Muscle of leg (tissue), 11 donors: ENCODE data around the gene SNX5. TPM values are rescaled to one million over a fixed set of nuclear protein-coding genes. Genes with fewer than 3 reads are reported as not detected.

Experiments used
- DNase-seq: peaks from one replicate; pipeline ENCODE4 v3.0.0; 2013
- H3K27ac ChIP-seq: one replicate; pipeline ENCODE4 v1.5.1; 2013; ENCODE audit warnings: mild to moderate bottlenecking, low read length, control low read depth
- H3K27me3 ChIP-seq: one replicate; pipeline ENCODE4 v1.6.1; 2013; ENCODE audit warnings: low read length; ENCODE audit not compliant: control insufficient read depth, insufficient read depth
- H3K36me3 ChIP-seq: one replicate; pipeline ENCODE4 v1.6.1; 2013; ENCODE audit warnings: low read length; ENCODE audit not compliant: control insufficient read depth, insufficient read depth
- H3K4me1 ChIP-seq: one replicate; pipeline ENCODE4 v1.6.1; 2013; ENCODE audit warnings: low read length; ENCODE audit not compliant: control insufficient read depth, insufficient read depth
- H3K4me3 ChIP-seq: one replicate; pipeline ENCODE4 v1.5.1; 2013; ENCODE audit warnings: low read length, control low read depth
- H3K9me3 ChIP-seq: replicated peaks from 2 replicates; pipeline ENCODE4 v1.6.1; 2013; ENCODE audit warnings: low read depth, low read length; ENCODE audit not compliant: control insufficient read depth
- WGBS: methylation state at CpG from one replicate; pipeline ENCODE4 v1.1.5; 2013; ENCODE audit warnings: missing lambda C conversion rate; ENCODE audit not compliant: insufficient coverage; 5-methylcytosine and 5-hydroxymethylcytosine counted together
- polyA plus RNA-seq, 8 donors: library from polyadenylated mRNA; unstranded; fragments of 120-200 nt; gene quantifications; one replicate each; pipeline versions ENCODE4 v1.2.1 to v1.2.3, GENCODE V29; 2013; ENCODE audit warnings: inconsistent platforms in 1 of 8, low replicate concordance in 1 of 8; ENCODE audit not compliant: insufficient read length in 8 of 8, insufficient read depth in 1 of 8
- total RNA-seq: library from RNA; stranded (reverse); fragments of 120-200 nt; gene quantifications from one replicate; pipeline ENCODE4 v1.2.4, GENCODE V29; 2013

SNX5 gene
- total and polyA plus RNA-seq, 9 donors = 78.9 to 123 (median 107) TPM

- Histone ChIP-seq H3K4me1 (no peaks in the 10 kb centered on the region), H3K27me3 (no peaks in the 10 kb centered on the region), H3K9me3 (no peaks in the 10 kb centered on the region), H3K27ac (no peak overlapping the region), H3K36me3 (no peaks in the 10 kb centered on the region), H3K4me3 (no peak overlapping the region)
- no peak for DNase-seq
- no CpG with 5 or more reads among the region's 3 CpGs for WGBS
These were observed 64.6 kb downstream of the SNX5 start for GRCh38 chr20:17904027-17904426.

GRCh38 chr20:17902531-17903083 is 66.0 kb downstream of the SNX5 start:
- Histone ChIP-seq H3K4me1 (no peaks in the 10 kb centered on the region), H3K27me3 (no peaks in the 10 kb centered on the region), H3K27ac (no peak overlapping the region), H3K36me3 (no peaks in the 10 kb centered on the region), H3K9me3 (peaks cover 2% of the 10 kb centered on the region), H3K4me3 (no peak overlapping the region)
- no peak for DNase-seq
- WGBS = 72% methylated on average over 3 of the region's 4 CpGs

GRCh38 chr20:17901971-17902370 is 66.6 kb downstream of the SNX5 start:
- no peak overlapping the region for H3K27ac ChIP-seq
- peaks cover 2% of the 10 kb centered on the region for H3K9me3 ChIP-seq
- peaks cover 2% of the 10 kb centered on the region for H3K4me1 ChIP-seq
- H3K27me3 ChIP-seq = no peaks in the 10 kb centered on the region
- WGBS = 51% methylated on average over 4 of the region's 4 CpGs
- H3K36me3 ChIP-seq = no peaks in the 10 kb centered on the region
- no peak for DNase-seq
- H3K4me3 ChIP-seq = no peak overlapping the region

- peak; percentile 85 for DNase-seq
- no peak overlapping the region for H3K27ac ChIP-seq
- H3K4me1 ChIP-seq = peaks cover 22% of the 10 kb centered on the region
- peaks cover 2% of the 10 kb centered on the region for H3K9me3 ChIP-seq
- no peak overlapping the region for H3K4me3 ChIP-seq
- no peaks in the 10 kb centered on the region for H3K27me3 ChIP-seq
- no peaks in the 10 kb centered on the region for H3K36me3 ChIP-seq
- WGBS = 78% methylated on average over 5 of the region's 7 CpGs
These were observed 70.0 kb downstream of the SNX5 start for GRCh38 chr20:17898548-17898994.

- H3K27ac ChIP-seq = no peak overlapping the region
- no peak overlapping the region for H3K4me3 ChIP-seq
- peaks cover 22% of the 10 kb centered on the region for H3K4me1 ChIP-seq
- H3K36me3 ChIP-seq = no peaks in the 10 kb centered on the region
- DNase-seq = no peak
- no CpG with 5 or more reads among the region's 1 CpG for WGBS
- H3K9me3 ChIP-seq = peaks cover 2% of the 10 kb centered on the region
- no peaks in the 10 kb centered on the region for H3K27me3 ChIP-seq
These were observed 70.9 kb downstream of the SNX5 start for GRCh38 chr20:17897566-17898307.

GRCh38 chr20:17896771-17897369 is 71.7 kb downstream of the SNX5 start:
- Histone ChIP-seq H3K4me3 (no peak overlapping the region), H3K9me3 (peaks cover 2% of the 10 kb centered on the region), H3K36me3 (no peaks in the 10 kb centered on the region), H3K4me1 (peaks cover 22% of the 10 kb centered on the region), H3K27me3 (no peaks in the 10 kb centered on the region), H3K27ac (peak overlapping the region; percentile 91)
- 83% methylated on average over 1 of the region's 3 CpGs for WGBS
- no peak for DNase-seq

- H3K27me3 ChIP-seq = no peaks in the 10 kb centered on the region
- peaks cover 2% of the 10 kb centered on the region for H3K9me3 ChIP-seq
- H3K4me1 ChIP-seq = peaks cover 22% of the 10 kb centered on the region
- peak; percentile 61 for DNase-seq
- no peak overlapping the region for H3K4me3 ChIP-seq
- WGBS = 25% methylated on average over 7 of the region's 9 CpGs
- H3K27ac ChIP-seq = peak overlapping the region; percentile 91
- H3K36me3 ChIP-seq = no peaks in the 10 kb centered on the region
These were observed 72.3 kb downstream of the SNX5 start for GRCh38 chr20:17896193-17896723.

GRCh38 chr20:17895641-17896171 is 72.9 kb downstream of the SNX5 start:
- DNase-seq = peak; percentile 89
- Histone ChIP-seq H3K9me3 (peaks cover 2% of the 10 kb centered on the region), H3K27ac (peak overlapping the region; percentile 91), H3K27me3 (no peaks in the 10 kb centered on the region), H3K36me3 (no peaks in the 10 kb centered on the region), H3K4me1 (peaks cover 22% of the 10 kb centered on the region), H3K4me3 (peak overlapping the region; percentile 30)
- WGBS = 21% methylated on average over 5 of the region's 17 CpGs

GRCh38 chr20:17893445-17893844 is 75.1 kb downstream of the SNX5 start:
- no peak overlapping the region for H3K27ac ChIP-seq
- no peaks in the 10 kb centered on the region for H3K27me3 ChIP-seq
- no peaks in the 10 kb centered on the region for H3K36me3 ChIP-seq
- DNase-seq = no peak
- no CpG with 5 or more reads among the region's 3 CpGs for WGBS
- no peak overlapping the region for H3K4me3 ChIP-seq
- peaks cover 22% of the 10 kb centered on the region for H3K4me1 ChIP-seq
- peaks cover 14% of the 10 kb centered on the region for H3K9me3 ChIP-seq
